Fibroblast of pulmonary artery (primary cell): ENCODE measurements around the gene ZC3H13.

Experiments
- DNase-seq: peaks from one replicate; pipeline ENCODE4 v3.0.0-alpha.2; 2010; ENCODE audit warnings: low read depth
- H3K4me3 ChIP-seq: replicated peaks from 2 replicates; pipeline ENCODE4 v1.5.1; 2011; ENCODE audit warnings: low read depth, mild to moderate bottlenecking, control low read depth, low read length, moderate library complexity
- TF ChIP-seq, protein P1 (sequence below): IDR thresholded peaks from 2 replicates; pipeline ENCODE4 v1.5.1; 2011; ENCODE audit warnings: mild to moderate bottlenecking, control low read depth, low read length, inconsistent platforms; ENCODE audit errors: missing control alignments

ZC3H13 gene

DNA sequence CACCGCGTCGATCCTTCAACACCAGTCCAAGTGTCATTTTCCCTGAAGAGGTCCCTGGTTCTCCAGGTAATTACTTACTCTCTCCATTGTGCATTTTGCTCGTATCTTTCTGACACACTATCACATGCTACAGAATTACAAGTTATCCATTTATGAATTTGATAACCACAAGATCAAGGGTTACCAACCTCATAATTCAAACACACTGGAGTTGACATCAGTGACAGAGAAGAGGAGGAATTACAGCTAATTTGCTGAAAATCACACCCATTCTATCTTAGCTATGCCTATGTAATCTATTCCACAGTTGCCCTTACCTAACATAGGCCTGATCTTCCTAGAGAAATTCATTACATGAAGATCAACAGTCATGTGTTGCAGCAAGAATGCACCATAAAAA, 14.2 kb downstream of the ZC3H13 start:
- TF ChIP-seq, protein P1, sequence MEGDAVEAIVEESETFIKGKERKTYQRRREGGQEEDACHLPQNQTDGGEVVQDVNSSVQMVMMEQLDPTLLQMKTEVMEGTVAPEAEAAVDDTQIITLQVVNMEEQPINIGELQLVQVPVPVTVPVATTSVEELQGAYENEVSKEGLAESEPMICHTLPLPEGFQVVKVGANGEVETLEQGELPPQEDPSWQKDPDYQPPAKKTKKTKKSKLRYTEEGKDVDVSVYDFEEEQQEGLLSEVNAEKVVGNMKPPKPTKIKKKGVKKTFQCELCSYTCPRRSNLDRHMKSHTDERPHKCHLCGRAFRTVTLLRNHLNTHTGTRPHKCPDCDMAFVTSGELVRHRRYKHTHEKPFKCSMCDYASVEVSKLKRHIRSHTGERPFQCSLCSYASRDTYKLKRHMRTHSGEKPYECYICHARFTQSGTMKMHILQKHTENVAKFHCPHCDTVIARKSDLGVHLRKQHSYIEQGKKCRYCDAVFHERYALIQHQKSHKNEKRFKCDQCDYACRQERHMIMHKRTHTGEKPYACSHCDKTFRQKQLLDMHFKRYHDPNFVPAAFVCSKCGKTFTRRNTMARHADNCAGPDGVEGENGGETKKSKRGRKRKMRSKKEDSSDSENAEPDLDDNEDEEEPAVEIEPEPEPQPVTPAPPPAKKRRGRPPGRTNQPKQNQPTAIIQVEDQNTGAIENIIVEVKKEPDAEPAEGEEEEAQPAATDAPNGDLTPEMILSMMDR = no peak

DNA sequence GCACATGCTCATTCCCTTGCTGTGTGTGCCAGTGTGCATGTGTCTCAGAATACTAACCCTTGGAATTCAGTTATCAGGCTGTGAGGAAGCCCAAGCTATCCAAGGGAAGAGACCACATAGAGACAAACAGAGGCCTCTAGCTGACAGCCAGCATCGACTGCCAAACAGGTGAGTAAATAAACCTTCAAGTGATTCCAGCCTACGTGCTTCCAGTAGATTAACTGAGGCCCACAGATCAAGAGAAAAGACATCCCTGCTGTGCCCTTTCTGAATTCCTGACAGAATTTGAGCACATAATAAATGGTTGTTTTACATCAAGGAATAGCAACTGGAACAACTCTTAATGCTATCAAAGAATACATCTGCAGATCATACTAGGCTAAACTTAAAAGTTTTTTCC, 17.5 kb downstream of the ZC3H13 start:
- TF ChIP-seq, protein P1 = no peak
- no peak overlapping the region for H3K4me3 ChIP-seq
- no peak for DNase-seq

More for the DNA sequence above, 14.2 kb downstream of the ZC3H13 start:
- DNase-seq = no peak
- no peak overlapping the region for H3K4me3 ChIP-seq

- DNase-seq = peak; percentile 12
- TF ChIP-seq, protein P1 = no peak
- H3K4me3 ChIP-seq = no peak overlapping the region
Measured at GRCh38 chr13:46032341-46032740, 20.2 kb downstream of the ZC3H13 start.

GRCh38 chr13:46031581-46032263, 20.8 kb downstream of the ZC3H13 start:
- DNase-seq = no peak
- no peak overlapping the region for H3K4me3 ChIP-seq
- TF ChIP-seq, protein P1 = no peak

GRCh38 chr13:46025157-46025556, 27.4 kb downstream of the ZC3H13 start:
- no peak overlapping the region for H3K4me3 ChIP-seq
- TF ChIP-seq, protein P1 = no peak
- DNase-seq = no peak

DNA sequence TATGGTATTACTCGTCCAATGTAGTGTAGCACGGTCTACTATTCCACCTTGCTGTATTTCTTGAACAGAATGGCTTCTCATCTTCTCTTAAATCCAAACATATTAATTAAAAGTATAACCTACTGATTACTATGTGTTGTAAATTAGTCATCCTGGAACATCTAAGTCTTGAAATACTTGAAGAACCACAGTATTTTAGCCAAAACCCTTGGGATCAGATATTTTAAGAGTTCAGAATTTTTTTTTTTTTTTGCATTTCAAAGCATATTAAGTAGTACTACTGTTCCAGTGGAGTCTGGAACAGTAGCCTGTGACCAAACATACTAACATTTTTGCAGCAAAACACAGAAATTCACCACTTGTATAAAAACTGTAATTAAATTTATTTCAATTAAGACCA, 30.1 kb downstream of the ZC3H13 start:
- TF ChIP-seq, protein P1 = no peak
- H3K4me3 ChIP-seq = no peak overlapping the region
- no peak for DNase-seq

- TF ChIP-seq, protein P1 = no peak
Measured at GRCh38 chr13:46016216-46016615, 36.3 kb downstream of the ZC3H13 start.

More at GRCh38 chr13:46016216-46016615, 36.3 kb downstream of the ZC3H13 start:
- DNase-seq = no peak
- H3K4me3 ChIP-seq = no peak overlapping the region
